ENCODE results near the gene PPIP5K1.
A peak's percentile ranks its signal among the peaks of the same experiment; 100 is the strongest.

Gene PPIP5K1

GRCh38 chr15:43499635-43500034 lies 90.4 kb downstream of the PPIP5K1 start:
- no peak for TF ChIP-seq CTCF (conservative IDR thresholded peaks at IDR 0.05; ENCODE audit: control insufficient read depth, insufficient read depth, low read depth, low read length)
- no peak for DNase-seq (ENCODE audit: low read depth)
- no peak overlapping the region for H3K4me3 ChIP-seq (ENCODE audit: control insufficient read depth, low read depth, low read length)

GRCh38 chr15:43498990-43499389 lies 91.0 kb downstream of the PPIP5K1 start:
- no peak for TF ChIP-seq CTCF (conservative IDR thresholded peaks at IDR 0.05; ENCODE audit: control insufficient read depth, insufficient read depth, low read depth, low read length)
- no peak for DNase-seq (ENCODE audit: low read depth)

GRCh38 chr15:43493703-43494472 lies 96.1 kb downstream of the PPIP5K1 start:
- DNase-seq (ENCODE audit: low read depth): no peak
- TF ChIP-seq CTCF (conservative IDR thresholded peaks at IDR 0.05; ENCODE audit: control insufficient read depth, insufficient read depth, low read depth, low read length): no peak
- peak overlapping the region; percentile 97 for H3K4me3 ChIP-seq (ENCODE audit: control insufficient read depth, low read depth, low read length)

More at GRCh38 chr15:43498990-43499389, 91.0 kb downstream of the PPIP5K1 start:
- no peak overlapping the region for H3K4me3 ChIP-seq (ENCODE audit: control insufficient read depth, low read depth, low read length)

DNA sequence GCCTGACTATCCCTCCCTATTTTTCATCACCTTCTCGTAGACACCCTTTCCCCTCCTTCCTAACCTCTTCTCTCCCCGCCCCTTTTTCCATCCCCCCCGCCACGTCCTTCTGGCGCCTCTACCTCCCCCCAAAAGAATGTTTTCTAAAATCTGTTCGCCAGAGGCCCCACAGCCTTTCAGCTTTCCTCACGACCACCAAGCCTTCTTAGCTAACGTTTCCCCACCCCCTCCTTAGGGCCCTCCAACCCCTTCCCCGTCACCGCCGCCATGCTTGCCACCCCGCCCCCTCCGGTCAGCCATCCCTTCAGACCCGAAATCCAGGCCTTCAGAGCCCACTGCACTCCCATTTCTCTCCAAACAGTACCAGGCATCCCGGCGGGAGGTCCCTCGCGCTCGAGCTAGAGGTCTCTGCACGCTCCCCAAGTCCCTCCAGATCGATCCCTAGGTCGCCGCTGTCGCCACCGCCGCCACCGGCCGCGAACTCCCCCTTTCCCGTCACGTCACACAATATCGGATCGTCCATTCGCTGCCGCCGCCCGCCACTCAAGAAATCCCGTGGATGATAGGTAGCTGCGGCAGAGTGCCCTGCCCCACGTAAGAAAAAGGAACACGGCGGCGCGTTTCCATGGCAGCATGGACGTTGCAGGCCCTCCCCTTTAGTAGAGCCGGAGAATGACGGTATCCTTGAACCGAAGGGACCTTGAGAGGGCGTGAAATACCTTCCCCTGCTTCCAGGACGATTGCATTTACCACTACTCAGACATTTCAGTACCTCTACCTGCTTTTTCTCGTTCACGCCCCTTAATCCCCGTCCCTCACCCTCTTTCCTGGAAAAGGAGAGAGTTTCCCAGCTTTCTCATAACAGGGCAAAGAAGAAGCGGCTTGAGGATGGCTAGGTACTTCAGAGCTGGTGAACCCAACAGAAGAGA lies 97.1 kb downstream of the PPIP5K1 start, which contains the start of gene TP53BP1:
TSS of gene TP53BP1 (minus strand) at position 484 of the 929 bp plus-strand sequence. CDS start at position 371, 113 bp downstream.
- no peak for TF ChIP-seq CTCF (conservative IDR thresholded peaks at IDR 0.05; ENCODE audit: control insufficient read depth, insufficient read depth, low read depth, low read length)
- peak; percentile 90 for DNase-seq (ENCODE audit: low read depth)
- peak within 1 kb of the TSS; percentile 97 for H3K4me3 ChIP-seq (ENCODE audit: control insufficient read depth, low read depth, low read length)

DNA sequence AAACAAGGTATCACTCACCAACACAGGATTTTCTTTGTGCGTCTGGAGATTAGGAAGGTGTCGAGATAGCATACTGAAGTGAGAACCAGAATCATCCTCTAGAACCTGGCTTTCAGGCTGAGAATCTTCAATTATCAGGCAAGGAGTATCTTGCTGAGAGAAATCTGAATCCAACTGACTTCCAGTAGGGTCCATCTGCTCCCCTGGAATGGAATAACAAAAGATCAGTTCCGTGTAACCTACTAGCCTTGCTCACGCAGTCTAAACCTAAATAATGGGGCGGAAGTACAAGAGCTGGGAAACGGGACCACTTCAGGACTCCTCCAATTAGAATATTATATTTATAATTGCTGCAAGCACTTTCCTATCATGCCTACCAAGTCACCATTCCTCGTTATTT lies 97.7 kb downstream of the PPIP5K1 start:
- H3K4me3 ChIP-seq (ENCODE audit: control insufficient read depth, low read depth, low read length): peak overlapping the region; percentile 97
- no peak for TF ChIP-seq CTCF (conservative IDR thresholded peaks at IDR 0.05; ENCODE audit: control insufficient read depth, insufficient read depth, low read depth, low read length)
- no peak for DNase-seq (ENCODE audit: low read depth)

GRCh38 chr15:43489191-43489590 lies 100.8 kb downstream of the PPIP5K1 start:
- TF ChIP-seq CTCF (conservative IDR thresholded peaks at IDR 0.05; ENCODE audit: control insufficient read depth, insufficient read depth, low read depth, low read length): no peak
- no peak for DNase-seq (ENCODE audit: low read depth)
- H3K4me3 ChIP-seq (ENCODE audit: control insufficient read depth, low read depth, low read length): no peak overlapping the region
